ENCODE measurements around the gene IL36B.

Gene IL36B

DNA sequence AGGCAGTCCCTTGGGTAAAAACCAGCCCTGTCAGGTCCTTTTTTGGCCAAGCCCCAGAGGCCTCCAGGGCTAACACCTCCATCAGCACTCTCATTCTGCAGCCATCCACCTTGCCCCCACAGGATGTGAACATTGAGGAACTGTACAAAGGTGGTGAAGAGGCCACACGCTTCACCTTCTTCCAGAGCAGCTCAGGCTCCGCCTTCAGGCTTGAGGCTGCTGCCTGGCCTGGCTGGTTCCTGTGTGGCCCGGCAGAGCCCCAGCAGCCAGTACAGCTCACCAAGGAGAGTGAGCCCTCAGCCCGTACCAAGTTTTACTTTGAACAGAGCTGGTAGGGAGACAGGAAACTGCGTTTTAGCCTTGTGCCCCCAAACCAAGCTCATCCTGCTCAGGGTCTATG, 22.4 kb upstream of the IL36B start:
- no peak for DNase-seq (ENCODE audit: low read depth)
- TF ChIP-seq CTCF (conservative IDR thresholded peaks at IDR 0.05; ENCODE audit: low read depth, low read length) = no peak
- no peak overlapping the region for H3K4me3 ChIP-seq (ENCODE audit: low read length)

DNA sequence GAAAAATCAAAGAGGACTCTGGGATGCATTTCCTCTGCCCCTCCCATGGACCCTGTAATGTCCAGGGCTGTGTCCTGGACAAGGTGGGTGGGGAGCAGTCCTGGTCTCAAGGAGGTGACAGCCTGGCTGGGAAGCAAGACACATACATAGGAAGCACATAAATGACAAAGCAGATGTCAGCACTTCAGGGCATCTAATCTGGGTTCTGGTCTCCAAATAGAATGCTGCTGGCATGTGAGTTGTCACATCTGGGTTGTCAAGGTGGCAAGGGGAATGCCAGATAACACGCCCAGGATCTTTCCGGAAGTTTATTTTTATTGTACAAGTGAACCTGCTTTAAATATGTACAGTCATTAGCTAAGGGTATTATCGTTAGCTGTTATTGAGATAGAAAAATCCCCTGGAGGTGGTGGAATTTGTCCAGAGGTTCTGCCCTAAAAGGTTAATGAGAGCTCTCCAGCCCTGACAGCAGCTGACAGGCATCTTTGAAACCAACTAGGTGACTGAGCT, 20.7 kb upstream of the IL36B start:
- DNase-seq (ENCODE audit: low read depth) = no peak
- TF ChIP-seq CTCF (conservative IDR thresholded peaks at IDR 0.05; ENCODE audit: low read depth, low read length) = no peak

GRCh38 chr2:113072584-113072983, 19.9 kb upstream of the IL36B start:
- DNase-seq (ENCODE audit: low read depth) = no peak
- no peak for TF ChIP-seq CTCF (conservative IDR thresholded peaks at IDR 0.05; ENCODE audit: low read depth, low read length)
- H3K4me3 ChIP-seq (ENCODE audit: low read length) = no peak overlapping the region

More for the DNA sequence above, 20.7 kb upstream of the IL36B start:
- H3K4me3 ChIP-seq (ENCODE audit: low read length) = no peak overlapping the region

DNA sequence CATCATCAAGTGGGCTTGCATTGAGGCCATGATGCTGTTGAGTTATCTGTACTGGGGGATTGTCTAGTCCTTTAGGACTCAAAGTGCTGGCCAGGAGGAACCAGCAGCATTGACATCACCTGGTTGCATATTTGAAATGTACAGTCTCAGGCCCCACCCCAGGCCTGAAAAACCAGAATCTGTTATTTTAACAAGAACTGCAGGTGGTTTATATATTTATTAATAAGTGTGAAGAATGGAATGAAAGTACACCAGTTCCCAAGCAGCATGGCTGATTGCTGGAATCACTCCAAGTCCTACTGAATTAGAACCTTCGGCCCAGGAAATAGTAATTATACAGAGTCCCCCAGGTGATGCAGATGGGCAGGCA, 17.9 kb upstream of the IL36B start:
- TF ChIP-seq CTCF (conservative IDR thresholded peaks at IDR 0.05; ENCODE audit: low read depth, low read length) = no peak
- no peak overlapping the region for H3K4me3 ChIP-seq (ENCODE audit: low read length)
- DNase-seq (ENCODE audit: low read depth) = no peak

- H3K4me3 ChIP-seq (ENCODE audit: low read length) = no peak overlapping the region
- DNase-seq (ENCODE audit: low read depth) = no peak
- TF ChIP-seq CTCF (conservative IDR thresholded peaks at IDR 0.05; ENCODE audit: low read depth, low read length) = no peak
These were observed 17.3 kb upstream of the IL36B start for GRCh38 chr2:113069676-113070605.

DNA sequence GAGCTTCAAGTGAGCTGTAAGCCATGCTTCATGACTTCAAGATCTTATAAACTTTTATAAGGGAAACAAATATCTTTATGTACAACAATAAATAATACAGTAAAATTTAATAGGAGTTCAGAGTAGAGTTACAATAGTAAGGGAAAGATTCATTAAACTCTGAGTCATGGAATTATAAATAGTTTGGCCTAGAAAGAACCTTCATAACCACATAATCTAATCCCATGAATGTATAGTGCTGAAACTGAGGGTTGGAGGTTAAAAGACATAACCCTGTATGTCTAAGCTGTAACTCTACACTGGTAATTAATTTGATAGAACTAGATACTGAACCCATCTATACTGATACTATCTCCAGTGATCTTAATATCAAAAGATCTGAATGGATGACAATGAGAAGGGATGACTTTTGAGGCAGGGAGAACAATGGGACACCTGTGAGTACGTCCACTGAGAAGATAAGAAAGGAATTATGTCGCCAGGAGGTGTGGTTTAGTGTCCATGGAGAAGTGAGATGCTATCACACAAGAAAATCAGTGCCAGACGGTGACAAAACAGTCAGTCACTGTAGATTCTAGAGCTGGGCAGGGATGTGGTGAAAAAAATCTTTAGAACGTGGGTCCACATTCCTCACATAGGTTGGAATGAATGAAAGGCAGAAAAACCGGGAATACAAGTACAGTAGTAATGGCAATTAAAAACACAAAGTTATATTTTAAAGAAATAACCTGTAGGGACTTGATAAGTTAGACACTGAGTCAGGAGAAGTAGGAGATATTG, 16.2 kb upstream of the IL36B start:
- H3K4me3 ChIP-seq (ENCODE audit: low read length) = no peak overlapping the region
- DNase-seq (ENCODE audit: low read depth) = no peak
- TF ChIP-seq CTCF (conservative IDR thresholded peaks at IDR 0.05; ENCODE audit: low read depth, low read length) = no peak
